ENCODE results near the gene TMPRSS5.

- no peak for TF ChIP-seq ZSCAN29 (CRISPR knock-in tag; conservative IDR thresholded peaks at IDR 0.05)
- no peak for TF ChIP-seq RFXANK (CRISPR knock-in tag; IDR thresholded peaks at IDR 0.05)
- no peak for TF ChIP-seq TIGD3 (CRISPR knock-in tag; IDR thresholded peaks at IDR 0.05; ENCODE audit: borderline replicate concordance)
- TF ChIP-seq SP1 (IDR thresholded peaks at IDR 0.05) = no peak
- no peak for TF ChIP-seq SP1 (CRISPR knock-in tag; IDR thresholded peaks at IDR 0.05)
- no peak for TF ChIP-seq POGZ (CRISPR knock-in tag; IDR thresholded peaks at IDR 0.05)
- TF ChIP-seq HOXA7 (CRISPR knock-in tag; IDR thresholded peaks at IDR 0.05) = no peak
- no peak for TF ChIP-seq BHLHE40 (IDR thresholded peaks at IDR 0.05; ENCODE audit: low read length)
Observed at GRCh38 chr11:113684496-113684895, 21.6 kb downstream of the TMPRSS5 start.
